GM04504 (cell line): ENCODE data around the gene MDP1.

Source experiments
- DNase-seq: peaks from one replicate; pipeline ENCODE4 v3.0.0-alpha.2; 2012; ENCODE audit warnings: low read depth

MDP1 gene

GRCh38 chr14:24198814-24199524 lies 16.9 kb downstream of the MDP1 start:
- DNase-seq = no peak

GRCh38 chr14:24197056-24197450 lies 18.8 kb downstream of the MDP1 start:
- DNase-seq = no peak

GRCh38 chr14:24196071-24197055 lies 19.5 kb downstream of the MDP1 start:
- DNase-seq = no peak

- DNase-seq = peak; percentile 68
These were observed 20.4 kb downstream of the MDP1 start, which contains the start of gene TM9SF1 for GRCh38 chr14:24195186-24196070. TM9SF1 (minus strand) TSS chr14:24195441; CDS start chr14:24195019, 422 bp downstream.

- DNase-seq = no peak
These were observed 21.0 kb downstream of the MDP1 start for GRCh38 chr14:24194873-24195185.

GRCh38 chr14:24194186-24194872 lies 21.5 kb downstream of the MDP1 start:
- DNase-seq = no peak

- no peak for DNase-seq
These were observed 22.9 kb downstream of the MDP1 start for GRCh38 chr14:24192933-24193332.

GRCh38 chr14:24190416-24190815 lies 25.4 kb downstream of the MDP1 start:
- DNase-seq = no peak

GRCh38 chr14:24189460-24189859 lies 26.4 kb downstream of the MDP1 start:
- DNase-seq = no peak

GRCh38 chr14:24189059-24189375 lies 26.8 kb downstream of the MDP1 start:
- no peak for DNase-seq

- peak; percentile 94 for DNase-seq
These were observed 27.4 kb downstream of the MDP1 start, which contains the start of gene IPO4 for GRCh38 chr14:24188251-24189058. IPO4 (minus strand) TSS chr14:24188816; CDS start chr14:24188787, 29 bp downstream.

GRCh38 chr14:24187539-24187915 lies 28.3 kb downstream of the MDP1 start:
- DNase-seq = no peak

- DNase-seq = no peak
These were observed 28.9 kb downstream of the MDP1 start for GRCh38 chr14:24186831-24187538.

- DNase-seq = no peak
These were observed 30.1 kb downstream of the MDP1 start for GRCh38 chr14:24185741-24186140.

- no peak for DNase-seq
These were observed 30.8 kb downstream of the MDP1 start for GRCh38 chr14:24185026-24185425.

GRCh38 chr14:24184104-24184970 lies 31.5 kb downstream of the MDP1 start:
- no peak for DNase-seq

- no peak for DNase-seq
These were observed 32.8 kb downstream of the MDP1 start for GRCh38 chr14:24183014-24183481.

- DNase-seq = no peak
These were observed 33.6 kb downstream of the MDP1 start for GRCh38 chr14:24182110-24182882.
